Occipital lobe (tissue), 2 donors: ENCODE results near the gene SRRM4. TPM values are rescaled to one million over a fixed set of nuclear protein-coding genes. Genes with fewer than 3 reads are reported as not detected.

Source experiments
- DNase-seq: peaks from one replicate; lab custom pipeline; 2025; lab: John Stamatoyannopoulos, UW
- total RNA-seq: library from RNA; depleted of rRNA; stranded (reverse); fragments of >200 nt; gene quantifications from one replicate; pipeline ENCODE4 v1.2.3, GENCODE V29; 2014

The SRRM4 gene
- total RNA-seq, 1 donor from 2014 or later: 6.4 TPM

- no peak for DNase-seq
Observed at GRCh38 chr12:119198440-119198839, 217.1 kb downstream of the SRRM4 start.

- no peak for DNase-seq
Observed at GRCh38 chr12:119200601-119201000, 219.3 kb downstream of the SRRM4 start.

- no peak for DNase-seq
Observed at GRCh38 chr12:119201789-119202543, 220.6 kb downstream of the SRRM4 start.

GRCh38 chr12:119202544-119202943 is 221.2 kb downstream of the SRRM4 start:
- no peak for DNase-seq

GRCh38 chr12:119204131-119204530 is 222.8 kb downstream of the SRRM4 start:
- DNase-seq: no peak

- DNase-seq: no peak
Observed at GRCh38 chr12:119204671-119205285, 223.4 kb downstream of the SRRM4 start.

GRCh38 chr12:119206348-119207062 is 225.2 kb downstream of the SRRM4 start:
- no peak for DNase-seq

GRCh38 chr12:119207063-119207560 is 225.8 kb downstream of the SRRM4 start:
- DNase-seq: no peak

GRCh38 chr12:119208626-119209061 is 227.3 kb downstream of the SRRM4 start:
- DNase-seq: peak; percentile 9

- DNase-seq: no peak
Observed at GRCh38 chr12:119211884-119212283, 230.5 kb downstream of the SRRM4 start.

Other genes starting within 250 kb of the SRRM4 start
- gene HSPB8, start 197.4 kb downstream of the SRRM4 start, total RNA-seq: 4.2 TPM